NCI-H2107 treated with DMSO at 0.1 percent for 48 hours (cell line): ENCODE results near the gene NAP1L5.

Experiments used
- DNase-seq: peaks from one replicate; lab custom pipeline; 2025; ENCODE audit not compliant: unreplicated experiment; lab: John Stamatoyannopoulos, UW

NAP1L5 gene

DNA sequence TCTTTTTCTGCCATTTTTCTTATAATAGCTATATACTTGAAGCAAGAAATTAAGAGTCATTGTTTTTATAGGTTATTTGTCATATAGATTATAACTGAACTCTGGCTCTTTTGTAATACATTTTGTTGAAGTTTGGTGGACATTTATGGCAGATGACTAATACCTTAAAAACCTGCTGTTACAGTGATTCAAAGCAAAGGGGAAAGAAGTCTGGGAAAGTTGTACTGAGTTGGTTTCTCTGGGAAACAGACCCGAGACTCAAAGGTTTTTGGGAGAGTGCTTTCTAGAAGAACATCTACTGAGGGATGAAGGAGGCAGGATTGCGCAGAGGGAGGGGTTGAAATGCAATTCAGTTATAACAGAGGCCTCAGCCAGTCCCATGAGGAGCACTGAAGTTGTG lies 35.9 kb downstream of the NAP1L5 start:
- no peak for DNase-seq

DNA sequence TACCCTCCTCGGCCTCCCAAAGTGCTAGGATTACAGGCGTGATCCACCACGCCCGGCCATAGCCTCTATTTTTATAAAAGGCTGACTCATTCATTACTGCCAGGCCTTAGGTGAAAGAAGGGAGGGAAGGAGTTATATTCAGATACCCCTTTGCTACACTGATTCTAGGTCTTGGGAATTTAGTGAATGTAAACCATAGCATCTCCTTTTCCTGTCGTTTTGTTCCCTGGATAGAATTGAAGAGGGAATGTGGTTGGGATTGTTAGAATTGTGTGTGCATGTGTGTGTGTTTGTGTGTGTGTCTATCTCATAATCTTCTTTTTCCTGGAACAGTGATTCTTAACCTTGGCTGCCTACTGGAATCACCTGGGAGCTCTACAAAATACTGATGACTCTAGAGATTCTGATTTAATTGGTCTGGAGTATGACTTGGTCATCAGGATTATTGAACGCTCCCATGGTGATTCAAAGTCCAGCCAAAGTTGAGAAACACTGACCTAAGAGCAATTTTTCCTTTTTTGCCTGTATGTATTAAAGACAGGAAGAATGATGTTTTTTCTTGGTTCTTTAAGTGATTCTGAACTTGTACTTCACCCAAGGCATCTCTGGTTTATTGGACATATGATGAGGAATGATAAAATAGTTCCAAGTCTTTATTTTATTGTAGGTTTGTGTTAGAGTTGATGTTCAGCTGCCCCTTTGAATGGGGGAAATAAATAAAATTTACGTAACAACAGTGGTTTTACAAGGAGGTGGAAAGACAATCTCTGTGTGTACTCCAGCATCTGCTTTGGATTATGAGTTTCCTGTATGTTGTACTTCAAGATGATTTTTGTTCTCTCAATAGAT lies 37.0 kb downstream of the NAP1L5 start:
- DNase-seq = no peak

DNA sequence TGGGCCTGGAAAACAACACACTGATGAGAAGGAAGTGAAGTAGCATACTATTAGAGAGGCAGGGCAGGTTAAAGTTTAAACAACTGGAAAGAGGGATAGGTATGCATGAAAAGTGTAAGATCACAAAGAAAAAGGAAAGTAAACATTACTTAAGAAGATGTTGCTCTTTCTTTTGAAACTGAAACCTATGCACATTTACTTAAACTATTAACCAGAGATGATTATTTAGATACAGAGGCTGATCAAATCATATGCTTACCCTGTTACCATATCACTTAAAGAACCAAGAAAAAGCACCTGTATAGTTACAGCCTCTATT lies 37.8 kb downstream of the NAP1L5 start:
- no peak for DNase-seq

DNA sequence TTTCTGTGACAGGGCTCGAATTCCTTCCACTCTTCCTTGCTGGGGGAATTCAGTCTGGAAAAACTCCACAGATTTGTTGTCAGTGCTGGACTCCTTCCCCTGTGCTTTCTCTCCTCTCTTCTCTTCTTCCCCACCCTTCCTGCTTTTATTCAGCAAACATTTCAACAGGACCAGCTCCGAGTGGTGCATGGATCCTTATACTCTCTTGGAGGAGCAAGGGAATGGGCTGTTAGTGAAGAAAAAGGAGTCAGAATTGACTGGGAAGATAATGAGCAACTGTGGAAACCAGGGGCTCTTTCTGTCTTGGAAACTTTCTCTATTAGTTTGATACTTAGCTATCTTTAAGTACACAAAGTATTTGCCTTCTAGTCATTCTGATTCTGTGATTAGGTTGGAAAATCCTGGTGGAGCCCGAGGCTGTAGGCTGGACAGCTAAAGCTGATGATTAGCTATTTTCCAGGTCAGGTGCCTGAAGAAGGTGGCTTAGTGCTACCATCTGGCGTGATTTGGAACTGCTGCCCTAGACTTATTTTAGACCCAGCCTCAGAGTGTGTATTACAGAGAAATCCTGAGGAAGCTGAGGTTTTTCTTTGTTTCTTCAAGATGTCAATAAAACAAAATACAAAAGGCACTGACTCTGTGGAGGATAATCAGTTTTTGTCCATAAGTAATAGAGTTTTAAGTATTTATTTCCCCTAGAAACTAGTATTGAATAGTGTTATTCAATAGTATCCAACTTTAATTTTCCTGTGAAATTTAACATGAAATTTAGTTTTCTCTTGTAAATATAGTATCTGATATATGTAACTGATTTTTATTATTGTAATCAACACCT lies 38.4 kb downstream of the NAP1L5 start:
- peak; percentile 23 for DNase-seq

DNA sequence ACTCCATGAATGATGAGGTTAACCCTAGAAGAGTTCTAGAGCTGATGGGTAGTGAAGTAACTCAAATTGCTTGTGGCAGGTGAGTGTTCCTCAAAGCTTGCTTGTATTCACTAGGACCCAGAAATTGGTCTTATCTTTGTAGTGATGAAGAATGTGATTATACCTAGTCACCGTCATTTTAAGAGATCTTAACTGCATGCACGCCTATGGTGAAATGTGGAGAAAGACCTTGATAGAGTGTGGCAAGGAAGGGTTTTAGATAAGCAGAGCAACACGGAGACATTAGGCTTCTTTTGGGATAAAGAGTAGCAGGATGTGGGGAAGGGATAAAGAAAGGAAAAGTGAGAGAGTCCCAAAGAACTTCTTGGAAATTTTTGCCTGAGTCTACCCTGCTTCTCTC lies 42.4 kb downstream of the NAP1L5 start:
- no peak for DNase-seq

DNA sequence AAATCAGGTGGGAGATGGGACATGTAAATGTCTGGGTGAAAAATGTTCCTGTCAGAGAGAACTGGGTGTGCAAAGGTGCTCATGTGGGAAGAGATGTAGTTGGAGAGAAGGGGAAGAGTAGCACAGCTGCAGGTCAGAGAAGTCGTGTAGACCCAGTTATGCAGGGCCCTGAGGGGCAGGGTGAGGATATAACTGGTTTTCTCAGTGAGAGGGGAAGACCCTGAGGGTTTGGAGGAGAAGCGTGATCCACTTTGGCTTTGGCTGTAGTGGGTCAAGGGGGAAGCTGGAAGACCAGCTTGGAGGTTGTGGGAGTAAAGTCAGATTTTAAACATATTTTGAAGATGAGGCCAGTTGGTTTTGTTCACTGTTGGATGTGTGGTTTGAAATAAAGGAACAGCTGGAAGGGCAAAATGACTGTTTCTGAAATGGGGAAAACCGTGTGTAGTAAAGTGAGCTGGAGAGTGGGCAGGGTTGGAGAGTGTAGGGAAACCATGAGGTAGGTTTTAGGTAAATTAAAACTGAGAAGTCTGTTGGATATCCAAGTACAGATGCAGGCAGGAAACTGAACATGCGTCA lies 44.2 kb downstream of the NAP1L5 start:
- DNase-seq = no peak

DNA sequence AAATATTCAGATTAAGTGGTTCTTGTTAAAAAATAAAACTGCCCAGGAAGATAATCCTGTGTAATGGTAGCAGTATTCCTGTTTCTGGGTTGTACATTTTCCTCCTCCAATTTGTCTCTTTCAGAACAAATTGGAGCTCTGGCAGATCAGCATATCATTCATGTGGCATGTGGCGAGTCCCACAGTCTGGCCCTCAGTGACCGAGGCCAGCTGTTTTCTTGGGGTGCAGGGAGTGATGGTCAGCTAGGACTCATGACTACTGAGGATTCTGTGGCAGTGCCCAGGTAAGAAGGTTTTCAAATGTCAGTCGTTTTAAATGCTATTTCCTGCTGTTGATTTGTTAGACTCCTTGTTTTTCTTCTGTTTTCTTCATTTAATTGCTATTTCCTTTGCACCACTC lies 47.9 kb downstream of the NAP1L5 start:
- DNase-seq = no peak

DNA sequence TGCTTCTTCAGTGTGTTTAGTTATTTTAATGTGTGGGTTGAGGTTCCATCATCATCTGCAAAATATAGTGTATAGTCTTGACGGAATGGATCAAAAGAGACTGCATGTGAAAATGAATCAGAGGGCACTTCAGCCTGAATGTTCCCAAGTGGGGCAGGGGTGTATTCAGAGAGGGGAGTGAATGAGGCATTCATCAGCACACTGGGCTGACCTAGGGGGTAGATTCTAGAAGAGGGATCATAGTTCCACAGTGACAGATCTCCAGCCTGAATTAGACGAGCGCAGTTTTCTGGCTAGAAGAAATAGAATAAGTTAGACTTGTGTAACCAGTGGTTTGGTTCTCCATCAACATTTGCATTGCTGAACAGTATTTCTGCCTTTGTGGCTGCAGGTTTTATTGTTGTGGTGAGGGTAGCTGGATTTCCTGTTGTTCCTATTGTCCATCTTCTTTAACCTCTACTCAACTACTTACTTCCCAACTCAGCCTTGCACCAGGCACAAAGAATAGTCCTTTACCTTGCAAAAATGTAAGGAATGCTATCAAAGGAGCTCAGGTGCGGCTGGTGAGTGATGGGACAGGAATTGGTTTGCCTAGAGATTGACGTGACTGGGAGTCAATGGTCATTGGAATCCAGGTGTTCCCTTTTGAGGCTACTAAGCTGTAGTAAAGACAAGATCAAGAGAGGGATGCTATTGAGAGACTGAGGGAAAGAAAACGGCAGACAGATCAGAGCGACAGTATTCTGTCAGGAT lies 50.9 kb downstream of the NAP1L5 start:
- no peak for DNase-seq

DNA sequence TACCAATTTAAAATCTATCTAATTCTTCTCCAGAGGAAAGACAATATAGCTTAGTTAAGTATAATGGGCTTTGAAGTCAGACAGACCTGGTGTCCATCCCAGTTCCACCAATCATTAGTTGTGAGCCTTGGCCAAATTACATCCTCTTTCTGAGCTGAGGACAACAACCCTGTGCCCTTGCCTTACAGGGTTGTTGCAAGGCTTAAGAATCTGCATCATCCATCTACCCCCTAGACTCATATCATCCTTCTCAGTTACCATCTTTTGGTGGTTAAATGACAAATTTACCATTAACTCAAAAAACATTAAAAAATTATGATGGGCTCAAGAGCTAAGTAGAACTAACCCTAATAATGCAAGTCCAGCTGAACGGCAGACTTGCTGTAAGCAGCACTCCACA lies 51.6 kb downstream of the NAP1L5 start:
- DNase-seq = no peak
